Right hindlimb (tissue), 1 donor: ENCODE measurements around the gene ANXA1.

Experiments
- DNase-seq: peaks from one replicate; pipeline ENCODE4 v3.0.0-alpha.2; 2018

Gene ANXA1

GRCh38 chr9:73215249-73215648 is 63.6 kb downstream of the ANXA1 start:
- no peak for DNase-seq

GRCh38 chr9:73216100-73216499 is 64.4 kb downstream of the ANXA1 start:
- DNase-seq = no peak
